HL-60 (cell line): ENCODE results near the gene PRLR.
A peak's percentile ranks its signal among the peaks of the same experiment; 100 is the strongest.

Experiments used
- DNase-seq, 2 experiments: peaks; one replicate each; pipeline ENCODE4 v3.0.0-alpha.2; 2010 to 2020; ENCODE audit warnings: low read depth in 1 of 2, low spot score in 1 of 2
- H3K27ac ChIP-seq: fragments of 250-450 bp; sonication (Bioruptor Pico); replicated peaks from 2 replicates; pipeline ENCODE4 v1.5.1; 2020; ENCODE audit warnings: mild to moderate bottlenecking, moderate library complexity
- H3K27me3 ChIP-seq: fragments of 250-450 bp; sonication (Bioruptor Pico); 2 replicates; pipeline ENCODE4 v1.5.1; 2021; ENCODE audit warnings: mild to moderate bottlenecking, moderate library complexity; ENCODE audit not compliant: insufficient read depth, poor library complexity, severe bottlenecking
- H3K4me3 ChIP-seq: replicated peaks from 2 replicates; pipeline ENCODE4 v1.5.1; 2011; ENCODE audit warnings: mild to moderate bottlenecking, control low read depth, low read length; ENCODE audit not compliant: insufficient read depth
- CTCF ChIP-seq: IDR thresholded peaks from one replicate; pipeline ENCODE4 v1.5.1; 2011; ENCODE audit warnings: low read length, control low read depth, inconsistent platforms; ENCODE audit not compliant: insufficient read depth
- GABPA ChIP-seq: IDR thresholded peaks from 2 replicates; pipeline ENCODE4 v1.6.1; 2012; ENCODE audit warnings: low read depth
- POLR2AphosphoS5 ChIP-seq: IDR thresholded peaks from 2 replicates; pipeline ENCODE4 v1.6.1; 2012; ENCODE audit warnings: low read depth
- REST ChIP-seq: IDR thresholded peaks from 2 replicates; pipeline ENCODE4 v1.6.1; 2012; ENCODE audit warnings: low read depth; ENCODE audit not compliant: insufficient replicate concordance
- SPI1 ChIP-seq: IDR thresholded peaks from 2 replicates; pipeline ENCODE4 v1.6.1; 2012; ENCODE audit warnings: low read depth, mild to moderate bottlenecking, borderline replicate concordance

Gene PRLR

GRCh38 chr5:35183556-35183955 lies 46.7 kb downstream of the PRLR start:
- TF ChIP-seq REST (no peak), SPI1 (no peak), POLR2AphosphoS5 (no peak), CTCF (no peak), GABPA (no peak)
- no peak for DNase-seq
- no peaks in the 10 kb centered on the region for H3K27me3 ChIP-seq
- H3K4me3 ChIP-seq: no peak overlapping the region
- no peak overlapping the region for H3K27ac ChIP-seq

- peak in 1 of 2 experiments; percentile 62 for DNase-seq
- H3K27ac ChIP-seq: no peak overlapping the region
- H3K4me3 ChIP-seq: no peak overlapping the region
- TF ChIP-seq REST (no peak), GABPA (no peak), POLR2AphosphoS5 (no peak), CTCF (peak; percentile 48)
- H3K27me3 ChIP-seq: no peaks in the 10 kb centered on the region
Measured at GRCh38 chr5:35182910-35183535, 47.3 kb downstream of the PRLR start.

GRCh38 chr5:35182486-35182885 lies 47.8 kb downstream of the PRLR start:
- H3K4me3 ChIP-seq: no peak overlapping the region
- TF ChIP-seq SPI1: no peak
- no peak for TF ChIP-seq POLR2AphosphoS5
- TF ChIP-seq REST: no peak
- no peak for TF ChIP-seq GABPA
- no peak for TF ChIP-seq CTCF
- H3K27me3 ChIP-seq: no peaks in the 10 kb centered on the region
- H3K27ac ChIP-seq: no peak overlapping the region
- DNase-seq: no peak
